Measurements from ENCODE around the gene THBS1. TPM values are rescaled to one million over a fixed set of nuclear protein-coding genes. Genes with fewer than 3 reads are reported as not detected.

THBS1 gene
- total RNA-seq, 2 donors from 2014 or later = 13.9 to 16.5 TPM

DNA sequence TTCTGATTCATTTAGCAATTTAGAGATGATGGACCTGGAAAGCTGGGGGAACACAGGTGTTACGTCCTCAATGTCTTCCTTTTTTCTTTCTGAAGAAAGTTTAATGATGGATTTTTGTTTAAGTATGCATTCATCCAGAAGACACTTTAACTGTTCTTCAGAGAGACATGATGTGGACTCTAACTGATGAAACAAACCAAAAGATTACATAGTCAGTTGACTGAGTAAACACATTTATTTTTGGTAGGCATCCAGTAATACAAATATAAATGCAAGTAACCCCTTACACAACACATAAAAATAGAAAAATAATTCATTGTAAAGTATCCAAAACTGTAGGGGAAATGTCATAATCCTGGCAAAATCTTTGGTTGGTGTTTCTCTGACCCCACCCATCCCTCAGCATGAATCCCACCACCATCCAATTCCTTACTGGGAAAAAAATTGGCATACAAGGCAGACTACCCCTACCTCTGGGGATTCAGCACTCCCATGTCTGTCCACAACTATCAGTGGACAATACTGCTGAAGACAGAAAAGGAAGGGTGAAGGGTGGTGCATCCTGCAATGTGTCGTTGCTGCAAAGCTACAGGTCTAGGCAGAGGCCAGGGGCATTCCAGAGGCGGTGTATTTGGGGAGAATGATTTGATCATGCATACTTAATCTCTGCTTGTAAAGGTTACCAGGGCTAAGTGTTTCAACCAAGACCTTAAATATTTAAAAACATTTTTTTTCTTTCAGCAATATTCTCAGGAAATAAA is 37.4 kb downstream of the THBS1 start:
- Histone ChIP-seq H3K4me3 (ENCODE audit: low read length) (no peak overlapping the region), H3K9me3 (ENCODE audit: control insufficient read depth, low read length) (peaks cover 7% of the 10 kb centered on the region), H3K9ac (ENCODE audit: extremely low read depth, low read length, poor library complexity, severe bottlenecking) (no peak overlapping the region), H3K4me1 (ENCODE audit: control insufficient read depth, insufficient read depth, low read length) (no peaks in the 10 kb centered on the region), H3K27me3 (ENCODE audit: control insufficient read depth, insufficient read depth, low read length, poor library complexity, severe bottlenecking) (no peaks in the 10 kb centered on the region), H3K36me3 (ENCODE audit: control insufficient read depth, insufficient read depth, low read length) (no peaks in the 10 kb centered on the region), H3K27ac (ENCODE audit: low read depth, low read length) (no peak overlapping the region)
- Mint-ChIP-seq H3K4me1 (no peaks in the 10 kb centered on the region), H3K4me3 (no peak overlapping the region), H3K9me3 (peaks cover 6% of the 10 kb centered on the region), H3K27me3 (ENCODE audit: insufficient read depth) (no peaks in the 10 kb centered on the region), H3K27ac (no peak overlapping the region), H3K36me3 (ENCODE audit: low read depth) (no peaks in the 10 kb centered on the region)
- DNase-seq = no peak
- WGBS, 2 experiments (ENCODE audit: insufficient coverage in 1 of 2, insufficient read length in 1 of 2) = 85 to 100% methylated on average over 2 to 3 of the region's 3 CpGs
- TF ChIP-seq, protein P1, sequence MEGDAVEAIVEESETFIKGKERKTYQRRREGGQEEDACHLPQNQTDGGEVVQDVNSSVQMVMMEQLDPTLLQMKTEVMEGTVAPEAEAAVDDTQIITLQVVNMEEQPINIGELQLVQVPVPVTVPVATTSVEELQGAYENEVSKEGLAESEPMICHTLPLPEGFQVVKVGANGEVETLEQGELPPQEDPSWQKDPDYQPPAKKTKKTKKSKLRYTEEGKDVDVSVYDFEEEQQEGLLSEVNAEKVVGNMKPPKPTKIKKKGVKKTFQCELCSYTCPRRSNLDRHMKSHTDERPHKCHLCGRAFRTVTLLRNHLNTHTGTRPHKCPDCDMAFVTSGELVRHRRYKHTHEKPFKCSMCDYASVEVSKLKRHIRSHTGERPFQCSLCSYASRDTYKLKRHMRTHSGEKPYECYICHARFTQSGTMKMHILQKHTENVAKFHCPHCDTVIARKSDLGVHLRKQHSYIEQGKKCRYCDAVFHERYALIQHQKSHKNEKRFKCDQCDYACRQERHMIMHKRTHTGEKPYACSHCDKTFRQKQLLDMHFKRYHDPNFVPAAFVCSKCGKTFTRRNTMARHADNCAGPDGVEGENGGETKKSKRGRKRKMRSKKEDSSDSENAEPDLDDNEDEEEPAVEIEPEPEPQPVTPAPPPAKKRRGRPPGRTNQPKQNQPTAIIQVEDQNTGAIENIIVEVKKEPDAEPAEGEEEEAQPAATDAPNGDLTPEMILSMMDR (conservative IDR thresholded peaks at IDR 0.05) = no peak

DNA sequence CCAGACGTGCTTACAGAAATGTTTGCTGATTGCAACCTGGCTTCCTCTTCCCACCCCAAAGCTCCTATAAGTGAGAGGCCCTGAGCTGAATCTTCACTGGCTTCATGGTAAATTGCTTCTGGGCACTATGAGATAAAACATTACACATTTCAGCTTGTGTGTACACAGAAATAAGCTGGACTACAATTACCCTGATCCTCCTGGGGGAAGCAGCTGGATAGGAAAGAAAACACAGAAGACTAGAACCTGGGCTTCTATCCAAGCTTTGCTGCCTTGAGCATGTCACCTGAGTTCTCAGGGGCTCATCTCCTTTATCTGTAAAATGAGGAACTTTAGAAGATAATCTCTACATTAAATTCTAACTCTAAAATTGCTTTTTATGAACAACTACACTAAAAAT is 40.3 kb downstream of the THBS1 start:
- peaks cover 6% of the 10 kb centered on the region for H3K9me3 ChIP-seq (ENCODE audit: control insufficient read depth, low read length)
- H3K36me3 Mint-ChIP-seq (ENCODE audit: low read depth) = no peaks in the 10 kb centered on the region
- H3K27ac Mint-ChIP-seq = no peak overlapping the region
- H3K4me1 ChIP-seq (ENCODE audit: control insufficient read depth, insufficient read depth, low read length) = no peaks in the 10 kb centered on the region
- H3K27ac ChIP-seq (ENCODE audit: low read depth, low read length) = no peak overlapping the region
- no peaks in the 10 kb centered on the region for H3K27me3 Mint-ChIP-seq (ENCODE audit: insufficient read depth)
- no peaks in the 10 kb centered on the region for H3K36me3 ChIP-seq (ENCODE audit: control insufficient read depth, insufficient read depth, low read length)
- no peaks in the 10 kb centered on the region for H3K27me3 ChIP-seq (ENCODE audit: control insufficient read depth, insufficient read depth, low read length, poor library complexity, severe bottlenecking)
- TF ChIP-seq, protein P1 (conservative IDR thresholded peaks at IDR 0.05) = no peak
- no peak overlapping the region for H3K9ac ChIP-seq (ENCODE audit: extremely low read depth, low read length, poor library complexity, severe bottlenecking)
- H3K4me3 Mint-ChIP-seq = no peak overlapping the region
- H3K9me3 Mint-ChIP-seq = peaks cover 8% of the 10 kb centered on the region
- no peak for DNase-seq
- 78 to 83% methylated on average over 1 of the region's 1 CpG for WGBS, 2 experiments (ENCODE audit: insufficient coverage in 1 of 2, insufficient read length in 1 of 2)
- no peak overlapping the region for H3K4me3 ChIP-seq (ENCODE audit: low read length)
- peaks cover 6% of the 10 kb centered on the region for H3K4me1 Mint-ChIP-seq

DNA sequence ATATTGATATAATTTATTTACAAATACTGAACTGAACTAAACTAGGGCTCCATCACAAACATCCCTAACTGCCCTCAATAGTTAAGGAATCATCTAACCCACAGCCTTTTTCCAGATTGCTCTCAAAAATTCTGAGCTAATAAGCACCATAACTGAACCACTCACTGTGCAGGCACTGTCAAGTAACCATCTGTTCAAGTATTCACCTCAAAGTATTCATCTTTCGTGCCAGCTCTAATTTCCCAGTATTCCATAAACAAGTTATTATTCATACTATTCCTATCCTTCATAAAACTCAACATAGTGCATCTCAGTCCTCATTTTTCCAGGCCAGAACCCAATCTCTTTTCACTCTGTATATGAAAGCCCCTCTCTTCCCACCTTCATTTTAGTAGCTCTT is 41.1 kb downstream of the THBS1 start:
- Histone ChIP-seq H3K4me3 (ENCODE audit: low read length) (no peak overlapping the region), H3K27ac (ENCODE audit: low read depth, low read length) (no peak overlapping the region), H3K36me3 (ENCODE audit: control insufficient read depth, insufficient read depth, low read length) (no peaks in the 10 kb centered on the region), H3K9me3 (ENCODE audit: control insufficient read depth, low read length) (peaks cover 14% of the 10 kb centered on the region), H3K27me3 (ENCODE audit: control insufficient read depth, insufficient read depth, low read length, poor library complexity, severe bottlenecking) (no peaks in the 10 kb centered on the region), H3K4me1 (ENCODE audit: control insufficient read depth, insufficient read depth, low read length) (no peaks in the 10 kb centered on the region), H3K9ac (ENCODE audit: extremely low read depth, low read length, poor library complexity, severe bottlenecking) (no peak overlapping the region)
- H3K27me3 Mint-ChIP-seq (ENCODE audit: insufficient read depth) = no peaks in the 10 kb centered on the region
- no peak for DNase-seq
- H3K36me3 Mint-ChIP-seq (ENCODE audit: low read depth) = no peaks in the 10 kb centered on the region
- H3K4me1 Mint-ChIP-seq = peaks cover 6% of the 10 kb centered on the region
- no peak overlapping the region for H3K4me3 Mint-ChIP-seq
- peaks cover 14% of the 10 kb centered on the region for H3K9me3 Mint-ChIP-seq
- H3K27ac Mint-ChIP-seq = no peak overlapping the region
- TF ChIP-seq, protein P1 (conservative IDR thresholded peaks at IDR 0.05) = no peak
- 86 to 100% methylated on average over 1 of the region's 1 CpG for WGBS, 2 experiments (ENCODE audit: insufficient coverage in 1 of 2, insufficient read length in 1 of 2)
